ENCODE data around the gene DBNDD1. TPM values are rescaled to one million over a fixed set of nuclear protein-coding genes. Genes with fewer than 3 reads are reported as not detected.

Gene DBNDD1
- total and polyA plus RNA-seq, 10 of the 15 experiments (the other 5 are each of a cell fraction or from before 2014, with no cell fraction given): 0.06 to 4.6 (median 0.55) TPM

GRCh38 chr16:90033387-90033786, 14.1 kb upstream of the DBNDD1 start:
- ChIA-PET SMC1A (ENCODE audit: uncharacterized antibody, unreplicated experiment) (interaction anchor here (1.1 kb wide), 1 partner anchor 16 kb away, joined by 3 read pairs; no protein-coding TSS in a partner anchor), RAD21 (ENCODE audit: unreplicated experiment) (no interaction called here)
- TF ChIP-seq MTA2 (IDR thresholded peaks at IDR 0.05; ENCODE audit: low read depth) (no peak), EED (IDR thresholded peaks at IDR 0.05; ENCODE audit: low read depth) (no peak), YY1 (IDR thresholded peaks at IDR 0.05; ENCODE audit: low read depth, low read length) (no peak), MEF2B (IDR thresholded peaks at IDR 0.05; ENCODE audit: partially characterized antibody, poor library complexity, severe bottlenecking) (no peak), IKZF1 (conservative IDR thresholded peaks at IDR 0.05) (no peak), BACH1 (IDR thresholded peaks at IDR 0.05; ENCODE audit: borderline replicate concordance) (no peak), E2F4 (IDR thresholded peaks at IDR 0.05; ENCODE audit: low read depth, low read length) (no peak)
- TF ChIP-seq, protein P1, sequence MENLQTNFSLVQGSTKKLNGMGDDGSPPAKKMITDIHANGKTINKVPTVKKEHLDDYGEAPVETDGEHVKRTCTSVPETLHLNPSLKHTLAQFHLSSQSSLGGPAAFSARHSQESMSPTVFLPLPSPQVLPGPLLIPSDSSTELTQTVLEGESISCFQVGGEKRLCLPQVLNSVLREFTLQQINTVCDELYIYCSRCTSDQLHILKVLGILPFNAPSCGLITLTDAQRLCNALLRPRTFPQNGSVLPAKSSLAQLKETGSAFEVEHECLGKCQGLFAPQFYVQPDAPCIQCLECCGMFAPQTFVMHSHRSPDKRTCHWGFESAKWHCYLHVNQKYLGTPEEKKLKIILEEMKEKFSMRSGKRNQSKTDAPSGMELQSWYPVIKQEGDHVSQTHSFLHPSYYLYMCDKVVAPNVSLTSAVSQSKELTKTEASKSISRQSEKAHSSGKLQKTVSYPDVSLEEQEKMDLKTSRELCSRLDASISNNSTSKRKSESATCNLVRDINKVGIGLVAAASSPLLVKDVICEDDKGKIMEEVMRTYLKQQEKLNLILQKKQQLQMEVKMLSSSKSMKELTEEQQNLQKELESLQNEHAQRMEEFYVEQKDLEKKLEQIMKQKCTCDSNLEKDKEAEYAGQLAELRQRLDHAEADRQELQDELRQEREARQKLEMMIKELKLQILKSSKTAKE (IDR thresholded peaks at IDR 0.05; ENCODE audit: low read depth, poor library complexity, severe bottlenecking): no peak
- TF ChIP-seq, protein P2, sequence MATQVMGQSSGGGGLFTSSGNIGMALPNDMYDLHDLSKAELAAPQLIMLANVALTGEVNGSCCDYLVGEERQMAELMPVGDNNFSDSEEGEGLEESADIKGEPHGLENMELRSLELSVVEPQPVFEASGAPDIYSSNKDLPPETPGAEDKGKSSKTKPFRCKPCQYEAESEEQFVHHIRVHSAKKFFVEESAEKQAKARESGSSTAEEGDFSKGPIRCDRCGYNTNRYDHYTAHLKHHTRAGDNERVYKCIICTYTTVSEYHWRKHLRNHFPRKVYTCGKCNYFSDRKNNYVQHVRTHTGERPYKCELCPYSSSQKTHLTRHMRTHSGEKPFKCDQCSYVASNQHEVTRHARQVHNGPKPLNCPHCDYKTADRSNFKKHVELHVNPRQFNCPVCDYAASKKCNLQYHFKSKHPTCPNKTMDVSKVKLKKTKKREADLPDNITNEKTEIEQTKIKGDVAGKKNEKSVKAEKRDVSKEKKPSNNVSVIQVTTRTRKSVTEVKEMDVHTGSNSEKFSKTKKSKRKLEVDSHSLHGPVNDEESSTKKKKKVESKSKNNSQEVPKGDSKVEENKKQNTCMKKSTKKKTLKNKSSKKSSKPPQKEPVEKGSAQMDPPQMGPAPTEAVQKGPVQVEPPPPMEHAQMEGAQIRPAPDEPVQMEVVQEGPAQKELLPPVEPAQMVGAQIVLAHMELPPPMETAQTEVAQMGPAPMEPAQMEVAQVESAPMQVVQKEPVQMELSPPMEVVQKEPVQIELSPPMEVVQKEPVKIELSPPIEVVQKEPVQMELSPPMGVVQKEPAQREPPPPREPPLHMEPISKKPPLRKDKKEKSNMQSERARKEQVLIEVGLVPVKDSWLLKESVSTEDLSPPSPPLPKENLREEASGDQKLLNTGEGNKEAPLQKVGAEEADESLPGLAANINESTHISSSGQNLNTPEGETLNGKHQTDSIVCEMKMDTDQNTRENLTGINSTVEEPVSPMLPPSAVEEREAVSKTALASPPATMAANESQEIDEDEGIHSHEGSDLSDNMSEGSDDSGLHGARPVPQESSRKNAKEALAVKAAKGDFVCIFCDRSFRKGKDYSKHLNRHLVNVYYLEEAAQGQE (IDR thresholded peaks at IDR 0.05; ENCODE audit: low read depth, low read length): no peak
- TF ChIP-seq, protein P3, sequence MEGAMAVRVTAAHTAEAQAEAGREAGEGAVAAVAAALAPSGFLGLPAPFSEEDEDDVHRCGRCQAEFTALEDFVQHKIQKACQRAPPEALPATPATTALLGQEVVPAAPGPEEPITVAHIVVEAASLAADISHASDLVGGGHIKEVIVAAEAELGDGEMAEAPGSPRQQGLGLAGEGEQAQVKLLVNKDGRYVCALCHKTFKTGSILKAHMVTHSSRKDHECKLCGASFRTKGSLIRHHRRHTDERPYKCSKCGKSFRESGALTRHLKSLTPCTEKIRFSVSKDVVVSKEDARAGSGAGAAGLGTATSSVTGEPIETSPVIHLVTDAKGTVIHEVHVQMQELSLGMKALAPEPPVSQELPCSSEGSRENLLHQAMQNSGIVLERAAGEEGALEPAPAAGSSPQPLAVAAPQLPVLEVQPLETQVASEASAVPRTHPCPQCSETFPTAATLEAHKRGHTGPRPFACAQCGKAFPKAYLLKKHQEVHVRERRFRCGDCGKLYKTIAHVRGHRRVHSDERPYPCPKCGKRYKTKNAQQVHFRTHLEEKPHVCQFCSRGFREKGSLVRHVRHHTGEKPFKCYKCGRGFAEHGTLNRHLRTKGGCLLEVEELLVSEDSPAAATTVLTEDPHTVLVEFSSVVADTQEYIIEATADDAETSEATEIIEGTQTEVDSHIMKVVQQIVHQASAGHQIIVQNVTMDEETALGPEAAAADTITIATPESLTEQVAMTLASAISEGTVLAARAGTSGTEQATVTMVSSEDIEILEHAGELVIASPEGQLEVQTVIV (IDR thresholded peaks at IDR 0.05; ENCODE audit: borderline replicate concordance, partially characterized antibody): no peak

More at GRCh38 chr16:90033387-90033786, 14.1 kb upstream of the DBNDD1 start:
- no peak for DNase-seq (ENCODE audit: low read depth, low spot score)
- Histone ChIP-seq H3K9me3 (replicated peaks; ENCODE audit: control insufficient read depth, insufficient read depth, low read length) (no peaks in the 10 kb centered on the region), H3K4me1 (ENCODE audit: control insufficient read depth, insufficient read depth, low read length) (no peaks in the 10 kb centered on the region), H3K79me2 (ENCODE audit: control insufficient read depth, insufficient read depth, low read length) (no peaks in the 10 kb centered on the region), H3K4me3 (no peak overlapping the region), H3K27me3 (replicated peaks in 1 of 2; ENCODE audit: control insufficient read depth in 2 of 2, insufficient read depth in 2 of 2, low read length in 1 of 2) (no peaks in the 10 kb centered on the region), H3K27ac (ENCODE audit: control insufficient read depth, insufficient read depth) (no peak overlapping the region), H3K9ac (ENCODE audit: control insufficient read depth, insufficient read depth, low read length) (no peak overlapping the region), H2AFZ (ENCODE audit: control insufficient read depth, low read depth, low read length) (no peak overlapping the region), H3K4me2 (ENCODE audit: control insufficient read depth, insufficient read depth) (no peak overlapping the region), H4K20me1 (ENCODE audit: control insufficient read depth, insufficient read depth) (no peaks in the 10 kb centered on the region), H3K36me3 (ENCODE audit: control insufficient read depth in 2 of 2, insufficient read depth in 2 of 2, low read length in 1 of 2) (no peaks in the 10 kb centered on the region)
- ChIA-PET POLR2A (interaction anchor here (0.7 to 0.9 kb wide), 2 partner anchors 8 to 51 kb away, joined by 3 to 4 read pairs; no protein-coding TSS in a partner anchor), CTCF (no interaction called here)
- no TSS peak for BruUV-seq (replicated peaks)
- in situ Hi-C loops (cut with MboI) (no loop called here), intact Hi-C loops (cut with micrococcal nuclease; ENCODE audit: unreplicated experiment) (no loop called here)
- 91% methylated on average over 4 of the region's 4 CpGs for WGBS (ENCODE audit: insufficient coverage, insufficient replicate concordance, low lambda C conversion rate, missing lambda C conversion rate)
- no peak for FAIRE-seq
- no peak for ATAC-seq
